Right lobe of liver (tissue), 4 donors: ENCODE data around the gene RAB3GAP1.

Source experiments
- CTCF ChIP-seq, 4 donors: fragments of 200-600 bp in 3 of 4; fragments of 450-650 bp in 1 of 4; IDR thresholded peaks; one replicate each; pipeline versions ENCODE4 v1.5.1 to v1.8.0; 2016 to 2022; ENCODE audit warnings: antibody characterized with exemption in 4 of 4, mild to moderate bottlenecking in 2 of 4
- POLR2A ChIP-seq: fragments of 450-650 bp; IDR thresholded peaks from one replicate; pipeline ENCODE4 v1.6.1; 2017; ENCODE audit warnings: antibody characterized with exemption, mild to moderate bottlenecking
- donor health status: DM: no; HTN: no; CAD: no.
- donor health status: DM: no; HTN: no; CAD: no.
- donor health status: DM: no; HTN: yes; CAD: no.

GRCh38 chr2:135130751-135131150 is 78.7 kb downstream of the RAB3GAP1 start:
- no peak for TF ChIP-seq CTCF (IDR thresholded peaks at IDR 0.05)
- TF ChIP-seq POLR2A, result no peak
